NCI-H2029 treated with DMSO at 0.1 percent for 48 hours (cell line): ENCODE data around the gene OMP.

Experiments used
- DNase-seq: peaks from one replicate; lab custom pipeline; 2025; lab: John Stamatoyannopoulos, UW

OMP gene

DNA sequence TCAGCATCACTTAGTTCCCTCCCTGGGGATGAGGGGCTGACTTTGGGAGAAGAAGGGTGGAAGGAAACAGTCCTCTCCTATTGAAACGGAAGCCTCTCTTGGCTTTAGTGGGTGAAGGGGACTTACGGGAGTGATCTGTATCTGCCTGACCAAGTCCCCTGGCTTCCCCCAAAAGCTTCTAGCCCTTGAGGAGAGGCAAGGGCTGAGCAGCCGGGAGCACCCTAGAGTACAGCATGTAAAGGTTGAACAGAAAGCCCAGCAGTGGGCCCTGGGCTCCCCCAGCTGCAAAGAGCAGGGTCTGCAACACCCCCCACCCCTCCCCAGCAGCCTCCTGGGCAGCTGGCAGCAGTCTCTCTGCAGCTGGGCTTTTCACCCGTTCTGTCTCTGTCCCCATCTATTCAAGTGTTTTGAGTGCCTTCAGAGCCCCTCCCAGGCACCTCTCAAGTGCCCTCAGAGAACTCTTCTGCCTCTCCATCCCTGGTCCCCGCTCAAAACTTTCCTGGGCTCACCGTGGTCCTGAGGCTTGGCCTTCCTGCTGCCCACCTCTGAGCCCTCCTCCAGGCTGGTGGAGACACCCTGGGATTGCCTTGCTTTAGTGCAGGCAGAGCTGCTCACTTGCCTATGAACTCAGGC lies 33.2 kb upstream of the OMP start:
- no peak for DNase-seq

DNA sequence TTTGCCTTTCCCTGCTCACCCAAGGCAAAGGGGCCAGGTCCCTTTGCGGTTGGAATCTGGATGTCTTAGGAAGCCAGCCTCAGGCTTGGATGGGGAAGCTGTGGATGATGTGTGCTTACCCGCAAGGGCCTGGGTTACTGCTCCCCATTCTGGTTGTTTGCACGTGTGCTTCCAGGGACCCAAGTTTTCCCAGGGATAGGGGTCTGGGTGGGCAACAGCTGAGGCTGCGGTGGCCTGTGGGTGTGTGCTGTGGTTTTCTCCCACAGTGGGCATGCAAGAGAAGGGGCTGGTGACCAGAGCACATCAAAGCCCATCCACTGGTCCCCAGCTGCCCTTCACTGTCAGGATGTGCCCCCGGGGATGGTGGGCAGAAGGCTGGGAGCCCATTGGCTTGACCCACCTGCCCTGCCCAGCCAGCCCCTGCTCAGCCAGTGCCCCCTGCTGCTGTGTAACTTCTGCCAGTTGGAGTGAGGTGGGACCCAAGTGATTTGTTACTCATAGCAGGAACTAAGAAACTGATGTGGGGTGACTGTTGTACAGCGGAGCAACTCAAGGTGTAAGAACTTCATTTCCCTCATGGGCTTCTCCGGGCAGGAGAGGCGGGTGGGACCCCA lies 32.6 kb upstream of the OMP start:
- DNase-seq = no peak

DNA sequence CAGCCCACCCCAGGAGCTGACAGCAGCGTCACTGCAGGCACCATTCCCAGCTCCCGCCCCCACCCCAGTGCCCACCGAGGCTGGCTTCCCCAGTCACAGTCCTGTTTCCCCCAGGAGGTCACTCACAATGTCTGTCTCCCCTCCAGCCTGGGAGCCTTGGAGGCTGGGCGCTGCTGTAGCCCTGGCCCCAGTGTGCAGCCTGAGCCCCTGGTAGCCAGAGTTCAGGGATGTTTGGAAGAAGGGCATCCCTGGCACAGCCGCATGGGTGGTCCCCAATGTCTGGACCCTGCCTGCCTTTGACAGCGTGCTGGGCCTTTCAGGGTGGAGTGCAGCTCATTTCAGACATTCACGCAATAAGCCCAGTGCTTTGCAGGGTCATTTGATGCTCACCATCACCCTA lies 31.6 kb upstream of the OMP start:
- DNase-seq = no peak

DNA sequence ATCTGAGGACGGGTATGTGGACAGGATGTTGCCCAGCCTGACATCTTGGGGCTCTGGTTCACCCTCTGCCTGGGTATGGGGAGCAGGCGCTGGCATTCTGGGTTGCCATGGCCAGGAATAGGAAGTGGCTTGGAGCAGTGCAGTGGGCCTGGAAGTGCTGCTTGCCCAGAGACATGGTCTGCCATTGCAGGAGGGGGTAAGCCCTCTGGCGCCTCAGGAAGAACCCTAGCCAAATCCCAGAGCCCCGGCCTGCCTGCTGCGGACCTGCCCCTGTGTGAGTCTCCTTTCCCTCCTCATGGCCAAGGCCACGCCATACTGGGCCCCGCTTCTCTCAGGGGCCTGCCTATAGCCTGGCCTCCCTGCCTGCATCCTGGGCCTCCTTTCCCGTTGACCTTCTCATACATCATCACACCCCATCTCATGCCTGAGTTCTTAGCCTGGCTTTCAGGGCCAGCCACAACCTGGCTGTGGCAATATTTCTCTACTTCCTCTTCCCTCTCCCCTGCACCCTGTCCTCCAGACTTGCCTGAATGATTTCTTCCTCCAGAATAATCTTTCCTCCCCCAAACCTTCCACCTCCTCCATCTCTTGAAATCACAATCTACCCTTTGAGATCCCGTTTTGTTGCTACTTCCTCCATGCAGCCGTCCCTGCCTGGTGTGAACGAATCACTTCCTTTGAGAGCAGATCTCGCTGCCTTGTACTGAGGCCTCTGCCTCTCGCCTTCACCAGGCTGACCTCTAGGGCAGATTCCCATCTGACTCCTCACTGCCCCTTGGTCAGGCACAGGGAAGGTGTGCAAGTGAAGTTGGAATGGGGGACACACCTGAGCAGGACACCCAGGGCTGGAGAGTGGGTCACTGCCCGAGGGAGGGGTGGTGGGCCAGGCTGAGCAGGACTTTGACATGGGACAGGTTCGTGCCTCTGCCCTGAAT lies 30.7 kb upstream of the OMP start:
- no peak for DNase-seq

DNA sequence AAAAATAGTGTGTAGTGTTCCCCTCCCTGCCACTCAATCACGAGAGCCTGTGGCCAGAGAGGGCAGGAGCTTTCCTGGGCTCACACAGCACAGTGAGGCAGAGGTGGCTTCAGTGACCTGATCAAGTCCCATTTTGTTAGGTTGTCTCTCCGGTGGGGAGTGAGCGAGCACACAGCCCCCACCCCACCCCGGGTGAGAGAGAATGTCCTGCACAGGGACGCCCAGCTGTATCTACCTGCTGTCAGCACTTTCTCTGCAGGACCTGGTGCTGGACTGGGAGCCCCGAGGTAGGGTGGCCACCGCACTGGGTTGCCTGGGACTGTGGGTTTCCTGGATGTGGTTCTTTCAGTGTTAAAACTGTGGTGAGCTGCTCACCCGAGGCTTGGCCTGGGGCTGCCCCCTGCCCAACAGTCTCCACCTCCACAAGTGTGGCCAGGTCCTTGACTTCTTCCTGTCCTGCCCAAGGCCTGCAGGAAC lies 29.8 kb upstream of the OMP start:
- no peak for DNase-seq

DNA sequence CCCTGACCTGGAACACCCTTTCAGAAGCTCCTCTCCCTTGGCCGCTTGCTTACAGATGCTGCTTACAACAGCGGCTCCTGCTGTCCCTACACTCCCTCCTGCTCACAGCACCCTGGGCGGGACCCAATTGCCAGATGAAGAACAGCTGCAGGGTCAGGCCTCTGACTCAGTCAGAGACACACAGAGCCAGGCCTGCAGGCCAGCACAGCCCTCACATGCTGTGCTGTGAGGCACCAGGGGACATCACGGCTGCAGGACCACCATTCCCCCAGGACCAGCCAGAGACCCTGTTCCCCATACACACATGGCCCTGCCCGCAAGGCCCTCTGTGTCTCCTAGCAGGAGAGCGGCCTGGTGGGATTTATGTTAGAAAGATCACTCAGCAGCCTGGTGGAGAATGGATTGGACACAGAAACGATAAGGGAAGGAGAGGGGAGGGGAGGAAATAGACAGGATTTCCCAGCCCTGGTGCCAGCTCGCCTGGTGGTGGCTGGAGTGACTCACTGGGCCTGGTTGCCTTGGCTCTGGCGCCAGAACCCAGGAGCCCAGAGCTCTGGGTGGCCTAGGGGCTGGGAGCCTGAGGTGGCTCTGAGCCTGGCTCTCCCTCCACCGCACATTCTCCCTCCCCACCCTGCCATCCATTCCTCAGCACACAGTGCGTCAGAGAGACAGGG lies 29.2 kb upstream of the OMP start:
- DNase-seq = no peak

DNA sequence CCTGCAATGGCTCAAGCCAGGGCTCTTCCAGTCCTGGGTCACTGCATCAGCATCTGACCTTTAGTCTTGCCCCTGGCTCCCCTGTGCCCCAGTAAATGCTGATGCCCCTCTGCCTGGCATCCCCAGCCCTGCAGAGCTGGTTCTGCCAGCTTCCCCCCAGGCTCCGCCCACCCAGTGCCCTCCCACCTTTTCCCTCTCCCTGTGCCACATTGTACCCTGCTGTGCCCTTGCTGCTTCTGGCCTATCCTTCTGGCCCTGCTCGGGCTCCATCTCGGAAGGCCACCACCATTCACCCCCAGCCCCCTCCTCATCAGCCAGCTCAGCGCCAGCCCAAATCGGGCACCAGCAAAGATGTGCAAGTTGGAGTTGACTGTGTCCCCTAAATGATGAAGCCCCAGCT lies 28.4 kb upstream of the OMP start:
- DNase-seq = no peak

DNA sequence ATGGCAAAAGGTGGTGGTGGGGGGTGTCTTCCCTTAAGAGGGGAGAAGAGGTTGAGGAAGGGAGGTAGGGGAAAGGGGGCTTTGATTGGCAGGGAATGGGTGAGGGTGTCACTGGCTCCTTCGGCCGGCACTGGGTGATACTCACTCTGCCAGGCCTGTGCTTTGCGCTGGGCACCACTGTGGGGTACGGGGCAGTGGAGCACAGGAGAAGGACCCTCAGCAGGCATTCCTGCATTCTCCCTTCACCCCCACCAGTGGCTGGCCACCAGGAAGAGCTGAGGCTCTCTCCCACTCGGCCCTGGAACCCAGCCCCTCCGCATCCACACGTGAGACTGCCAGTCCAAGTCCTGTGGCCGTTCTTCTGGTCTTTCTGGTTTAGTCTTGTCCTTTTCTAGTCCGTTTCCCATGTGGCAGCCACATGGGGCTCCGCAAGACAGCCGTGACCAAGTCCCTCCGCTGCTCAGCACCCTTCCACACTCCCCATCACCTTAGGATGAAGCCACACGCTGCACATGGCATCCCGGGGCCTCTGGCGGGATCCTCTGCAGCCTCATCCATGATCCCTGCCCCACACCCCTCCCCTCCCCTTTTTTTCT lies 27.9 kb upstream of the OMP start:
- no peak for DNase-seq

DNA sequence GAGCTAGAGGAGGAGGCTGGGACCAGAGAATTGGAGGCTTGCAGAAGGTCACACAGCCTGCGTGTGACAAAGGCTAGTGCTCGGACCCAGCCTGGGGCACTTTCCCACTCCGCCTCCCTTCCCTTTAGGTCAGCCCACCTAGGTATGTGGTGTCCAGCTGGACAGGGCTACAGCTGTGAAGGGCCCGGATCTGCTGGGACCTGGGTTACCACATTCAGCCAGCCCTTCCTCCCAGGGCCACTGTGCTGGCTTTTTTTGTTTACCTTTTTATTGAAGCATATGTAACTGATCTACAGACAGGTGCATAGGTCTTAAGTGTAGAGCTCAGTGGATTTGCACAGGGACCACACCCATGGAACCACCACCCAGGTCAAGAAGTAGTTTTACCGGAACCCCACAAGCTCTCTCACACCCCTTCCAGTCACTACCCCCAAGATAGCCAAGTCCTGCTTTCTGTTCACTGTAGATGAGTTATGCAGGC lies 27.2 kb upstream of the OMP start:
- DNase-seq = peak; percentile 15

DNA sequence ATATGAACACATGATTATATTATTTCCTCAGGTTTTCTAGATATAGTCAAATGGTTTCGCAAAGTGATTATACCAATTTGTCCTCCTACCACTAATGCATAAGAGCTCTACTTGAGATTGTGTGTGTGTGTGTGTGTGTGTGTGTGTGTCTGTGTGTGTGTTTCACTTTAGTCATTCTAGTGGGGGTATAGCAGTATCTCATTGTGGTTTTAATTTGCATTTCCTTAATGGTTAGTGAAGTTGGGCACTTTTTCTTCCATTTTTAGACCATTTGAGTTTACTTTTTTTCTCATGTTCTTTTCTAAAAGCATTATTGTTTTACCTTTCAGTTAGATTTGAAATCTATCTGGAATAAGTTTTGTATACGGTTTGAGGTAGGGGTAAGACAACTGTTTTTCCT lies 23.0 kb upstream of the OMP start:
- DNase-seq = no peak

DNA sequence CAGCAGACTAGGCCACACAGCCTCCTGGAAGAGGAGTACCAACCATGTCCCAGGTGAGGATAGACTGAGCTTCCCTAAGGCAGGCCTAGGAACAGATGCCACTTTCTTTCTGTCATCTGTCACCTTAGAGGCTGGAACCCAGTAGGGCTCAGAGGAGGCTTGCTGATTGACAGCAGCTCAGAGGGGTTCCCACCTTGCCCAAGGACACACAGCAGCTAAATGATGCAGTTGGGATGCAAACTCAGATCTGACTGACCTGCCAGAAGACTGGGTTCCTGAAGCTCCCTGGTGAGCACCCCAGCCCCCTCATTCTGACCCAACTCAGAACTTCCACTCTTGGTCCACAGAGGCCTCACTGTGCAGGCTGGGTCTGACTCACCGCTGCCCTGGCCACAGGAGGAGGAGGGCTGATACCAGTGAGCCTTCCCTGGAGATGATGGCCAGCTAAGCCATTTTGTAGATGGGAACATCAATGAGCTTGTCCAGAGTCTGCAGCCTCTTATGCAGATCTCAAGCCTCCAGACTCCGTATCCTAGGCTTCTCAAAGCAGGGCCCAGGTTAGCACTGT lies 21.9 kb upstream of the OMP start:
- DNase-seq = no peak

DNA sequence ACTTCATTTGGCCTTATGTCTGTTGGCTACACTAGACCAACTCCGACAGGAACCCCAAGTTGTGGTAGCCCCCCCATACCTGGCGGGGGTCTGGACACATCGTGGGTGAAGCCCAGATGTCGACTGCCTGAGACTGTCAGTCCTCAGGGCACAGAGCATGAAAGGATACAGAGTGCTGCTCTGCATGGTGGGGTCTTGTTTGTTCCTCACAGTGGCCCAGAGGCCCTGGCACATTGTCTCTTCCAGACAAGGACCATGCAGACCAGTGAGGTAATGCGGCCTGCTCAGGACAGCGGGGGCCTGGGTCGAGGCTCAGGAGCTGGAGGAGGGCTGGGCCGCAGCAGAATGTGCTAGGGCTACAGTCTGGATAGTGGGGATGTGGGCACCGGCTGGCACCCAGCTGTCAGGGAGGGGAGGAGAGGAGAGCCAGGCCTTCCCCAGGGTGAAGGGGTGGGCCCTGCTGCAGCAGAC lies 21.2 kb upstream of the OMP start:
- DNase-seq = no peak

DNA sequence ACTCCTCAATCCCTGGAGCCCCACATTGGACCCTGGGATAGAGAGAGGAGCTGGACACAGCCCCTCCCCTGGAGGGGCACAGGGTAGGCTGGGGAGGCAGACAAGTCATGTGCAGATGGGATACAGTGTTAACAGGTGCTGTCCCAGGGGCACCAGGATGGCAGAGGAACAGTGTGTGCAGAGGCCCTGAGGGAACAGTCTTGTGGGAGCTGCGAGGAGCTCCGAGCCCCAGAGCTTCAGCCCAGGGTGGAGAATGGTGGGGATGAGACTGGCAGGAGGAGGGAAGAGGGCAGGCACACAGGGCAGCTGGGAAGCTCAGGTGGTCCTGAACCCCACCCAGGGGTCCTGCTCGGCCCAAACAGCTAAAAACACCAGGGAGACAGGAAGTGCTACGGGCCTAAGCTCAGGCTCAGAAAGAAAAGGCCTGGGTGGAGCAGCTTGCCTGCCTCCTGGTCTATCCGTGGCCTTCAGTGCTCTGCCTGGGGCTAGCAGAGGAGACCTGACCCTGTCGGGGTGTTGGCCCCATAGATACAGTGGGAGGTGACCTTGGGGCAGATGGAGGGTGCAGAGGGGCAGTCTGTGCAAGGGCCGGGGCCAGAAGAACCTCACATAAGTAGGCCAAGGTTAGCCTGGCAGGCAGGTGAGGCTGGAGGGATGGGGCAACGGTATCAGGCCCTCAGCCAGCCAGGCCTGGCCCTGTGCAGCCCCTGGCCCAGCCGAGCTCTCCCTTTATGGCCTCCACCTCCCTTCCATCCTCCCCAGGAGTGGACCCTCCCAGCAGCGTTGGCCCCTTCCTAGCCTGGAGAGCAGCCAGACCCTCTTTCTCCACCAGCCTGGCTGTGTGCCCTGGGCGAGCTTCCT lies 20.4 kb upstream of the OMP start:
- DNase-seq = no peak

DNA sequence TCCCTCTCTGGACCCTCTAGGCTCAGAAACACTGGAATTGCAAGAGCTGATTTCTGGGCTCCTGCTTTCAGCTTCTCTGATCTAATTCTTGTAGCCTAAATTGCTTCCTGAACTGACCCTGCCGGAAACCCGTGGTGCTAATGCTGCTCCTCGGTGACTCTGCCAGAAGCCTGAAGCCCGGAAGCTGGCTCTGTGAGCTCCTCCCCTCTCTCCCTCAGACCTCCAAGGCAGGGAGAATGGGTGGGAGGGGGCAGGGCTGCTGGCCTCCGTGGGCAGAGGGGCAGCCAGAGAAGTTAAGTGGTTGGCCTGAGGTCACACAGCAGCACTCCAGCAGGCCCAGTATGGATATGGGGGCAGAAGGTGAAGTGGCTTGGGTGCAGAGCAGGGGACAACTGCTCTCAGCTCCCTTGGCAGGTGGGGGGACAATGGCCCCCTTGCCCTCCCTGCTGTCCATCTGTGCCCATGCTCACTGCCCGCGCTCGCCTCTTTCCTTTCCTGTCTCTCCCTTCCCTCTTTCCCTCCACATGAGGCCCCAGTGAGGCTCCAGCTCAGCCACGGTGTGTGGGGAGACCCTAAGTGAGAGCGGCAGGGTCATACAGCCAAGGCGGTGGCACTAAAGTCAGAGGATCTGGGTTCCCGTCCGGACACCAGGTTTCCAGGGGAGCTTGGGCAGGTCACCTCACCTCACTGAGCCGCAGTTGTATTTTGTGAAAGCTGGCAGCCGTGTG lies 19.6 kb upstream of the OMP start:
- DNase-seq = no peak

DNA sequence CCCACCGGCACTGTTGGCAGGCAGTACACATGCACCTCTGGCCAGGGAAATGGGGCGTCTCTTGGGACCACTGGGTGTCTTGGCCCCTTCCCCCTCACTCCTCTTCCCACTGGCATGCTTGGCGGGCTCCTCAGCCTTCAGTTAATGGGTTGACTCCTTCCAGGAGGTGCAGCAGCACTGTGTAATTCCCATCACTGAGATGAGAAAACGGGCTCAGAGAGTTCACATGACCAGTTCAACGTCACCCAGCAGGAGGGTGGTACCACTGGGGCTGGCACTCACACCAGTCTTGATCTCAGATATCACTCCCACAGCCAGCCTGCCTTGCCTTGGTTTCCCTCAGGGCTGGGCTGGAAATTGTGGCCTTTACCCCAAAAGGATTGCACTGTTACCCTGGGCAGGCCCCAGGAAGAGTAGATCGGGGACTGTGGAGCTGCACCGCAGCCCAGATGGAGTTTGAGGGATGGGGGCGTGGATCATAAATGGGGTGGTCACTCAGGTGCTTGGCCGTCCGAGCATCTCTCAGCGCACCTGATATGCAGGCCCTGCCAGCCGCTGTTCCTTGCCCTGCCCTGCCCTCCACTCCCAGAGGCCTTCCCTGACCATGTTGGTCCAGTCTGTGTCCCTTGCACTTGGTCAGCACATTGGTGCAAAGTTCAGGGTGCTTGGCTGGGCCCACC lies 18.9 kb upstream of the OMP start:
- no peak for DNase-seq

DNA sequence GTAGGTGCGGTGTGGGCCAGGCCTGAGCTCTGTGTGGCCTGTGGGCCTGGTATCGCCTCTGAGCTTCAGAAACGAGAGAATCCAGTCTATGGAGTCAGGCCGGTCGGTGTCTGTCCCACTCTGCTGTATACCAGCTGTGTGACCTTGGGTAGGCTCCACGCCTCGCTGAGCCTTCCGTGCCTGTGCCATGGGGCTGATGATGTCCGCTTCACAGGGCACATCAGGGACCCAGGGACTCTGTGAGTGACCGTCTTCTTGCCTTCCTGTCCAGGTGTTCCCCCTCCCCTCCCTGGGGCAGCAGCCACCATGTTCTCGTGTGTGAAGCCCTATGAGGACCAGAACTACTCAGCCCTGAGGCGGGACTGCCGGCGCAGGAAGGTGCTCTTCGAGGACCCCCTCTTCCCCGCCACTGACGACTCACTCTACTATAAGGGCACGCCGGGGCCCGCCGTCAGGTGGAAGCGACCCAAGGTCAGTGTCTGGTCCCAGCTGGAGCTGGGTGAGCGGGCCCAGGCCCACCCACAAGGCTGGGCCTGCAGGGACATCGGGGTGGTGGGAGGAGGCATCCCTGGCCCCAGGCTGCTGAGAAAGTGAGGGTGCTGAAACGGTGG lies 18.0 kb upstream of the OMP start:
- no peak for DNase-seq

DNA sequence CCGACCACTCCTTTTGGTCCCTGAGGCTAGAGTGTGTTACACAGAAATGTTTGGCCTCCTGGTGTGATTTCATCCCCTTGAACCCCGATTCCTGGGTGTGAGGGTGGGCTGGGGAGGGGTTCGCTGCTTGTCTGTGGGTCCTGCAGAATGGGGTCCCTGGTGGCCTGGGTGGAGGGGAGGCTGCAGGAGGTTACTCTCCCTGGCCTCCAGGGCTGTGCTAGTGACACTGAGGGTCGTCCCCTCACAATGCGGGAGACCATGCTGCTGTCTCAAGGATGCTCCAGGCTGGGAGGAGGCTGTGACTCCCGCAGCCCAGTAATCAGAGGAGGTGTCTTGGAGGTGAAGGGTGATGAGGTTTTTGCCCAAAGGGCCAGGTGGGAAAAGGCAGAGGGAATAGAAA lies 17.0 kb upstream of the OMP start:
- DNase-seq = no peak

DNA sequence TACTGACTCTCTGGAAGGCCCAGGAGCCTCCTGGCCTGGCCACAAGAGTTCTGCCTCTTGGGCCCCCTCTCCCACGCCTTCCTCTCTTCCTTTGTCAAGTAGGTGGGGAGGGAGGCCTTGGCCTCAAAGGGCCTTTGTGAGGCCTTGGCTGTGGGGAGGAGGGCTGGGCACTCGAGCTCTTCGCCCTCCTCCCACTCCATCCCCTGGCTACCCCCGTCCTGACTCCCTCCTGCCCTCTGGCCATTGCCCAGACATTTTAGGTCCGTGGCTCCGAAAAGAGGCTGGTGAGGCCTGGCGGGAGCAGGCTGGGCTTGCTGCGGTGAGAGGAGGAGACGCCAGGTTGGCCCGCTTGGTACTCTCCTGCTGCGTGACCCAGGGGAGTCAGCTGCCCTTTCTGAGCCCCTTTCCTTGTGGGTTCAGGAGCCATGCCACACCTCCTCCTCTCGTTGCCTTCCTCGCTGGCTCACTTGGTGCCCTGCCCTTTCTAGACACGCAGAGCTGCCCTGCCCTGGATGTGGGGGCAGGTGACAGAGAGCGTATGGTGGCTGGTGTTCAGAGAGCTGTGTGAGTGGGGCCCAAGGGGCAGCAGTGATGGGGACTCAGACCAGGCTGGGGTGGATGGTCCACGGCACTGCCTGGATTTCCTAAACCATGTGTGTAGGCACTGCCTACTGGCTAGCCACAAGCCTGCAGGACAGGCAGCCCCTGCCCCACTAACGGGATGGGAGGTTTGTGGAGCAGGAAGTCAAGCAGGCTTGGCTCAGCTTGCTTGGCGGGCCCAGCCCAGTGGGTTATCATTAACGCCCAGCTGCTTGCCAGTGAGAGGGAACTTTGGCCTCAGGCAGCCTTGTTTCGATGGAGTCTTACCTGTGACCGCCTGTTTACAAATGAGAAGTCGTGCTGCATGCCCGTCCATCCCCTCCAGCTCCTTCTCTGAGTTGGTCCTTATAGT lies 15.8 kb upstream of the OMP start:
- no peak for DNase-seq
